Right ventricle myocardium inferior (tissue), 1 donor: ENCODE results near the gene RYR2. TPM values are rescaled to one million over a fixed set of nuclear protein-coding genes. Genes with fewer than 3 reads are reported as not detected.

Experiments used
- ATAC-seq: fragments of 200-7000 bp; cut with Tn5 transposase; one replicate; pipeline ENCODE4 v1.9.1; 2020; ENCODE audit warnings: mild to moderate bottlenecking, moderate library complexity
- DNase-seq: peaks from one replicate; pipeline ENCODE4 v3.0.0; 2021; ENCODE audit errors: missing footprints
- intact Hi-C: fragments of 100-400 bp; cut with DNase I; formaldehyde crosslinking; loops from one replicate; pipeline ENCODE4 v1.11.0; 2022
- total RNA-seq: library from RNA; stranded (reverse); fragmentation: NEBNext Ultra II Directional; extraction: Animal tissue kit (Norgen Biotek cat#: 25700); gene quantifications from one replicate; pipeline ENCODE4 v1.2.1, GENCODE V29; 2021
- donor health status: DM: no; HTN: yes; CAD: no; lungs with severe emphysema.

RYR2 gene
- total RNA-seq, 1 donor from 2014 or later = 694 TPM

- intact Hi-C loops = loop anchor here (5.0 kb wide), 1 partner anchor 206 kb away; no protein-coding TSS in a partner anchor
- DNase-seq (no peak), ATAC-seq (no peak)
These were observed 406.1 kb downstream of the RYR2 start for GRCh38 chr1:237448042-237448441.

GRCh38 chr1:237457573-237457972 is 415.6 kb downstream of the RYR2 start:
- intact Hi-C loops = no loop called here
- DNase-seq (no peak), ATAC-seq (peak; percentile 18)

DNA sequence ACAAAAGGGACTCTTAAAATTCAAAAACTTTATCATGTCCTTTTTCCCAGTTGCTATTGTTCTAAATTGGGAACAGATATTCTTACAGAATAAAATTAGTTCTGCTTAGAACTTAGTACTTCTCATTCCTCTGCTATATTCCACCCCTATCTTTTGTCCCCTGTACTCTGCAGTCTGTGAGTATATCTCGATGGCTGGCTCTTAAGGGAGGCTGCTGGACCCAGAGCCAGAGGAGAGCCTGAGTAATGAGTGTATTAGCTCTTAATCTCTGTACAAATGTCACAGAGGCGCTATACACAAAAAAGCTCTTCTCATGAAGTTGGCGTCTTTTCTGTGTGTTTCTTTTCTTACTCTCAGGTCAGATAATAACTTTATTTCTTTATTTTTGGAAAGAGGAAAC is 425.3 kb downstream of the RYR2 start:
- no peak for DNase-seq
- intact Hi-C loops = no loop called here
- peak; percentile 55 for ATAC-seq

GRCh38 chr1:237470712-237471338 is 428.8 kb downstream of the RYR2 start:
- DNase-seq (peak; percentile 71), ATAC-seq (peak; percentile 73)
- intact Hi-C loops = no loop called here

DNA sequence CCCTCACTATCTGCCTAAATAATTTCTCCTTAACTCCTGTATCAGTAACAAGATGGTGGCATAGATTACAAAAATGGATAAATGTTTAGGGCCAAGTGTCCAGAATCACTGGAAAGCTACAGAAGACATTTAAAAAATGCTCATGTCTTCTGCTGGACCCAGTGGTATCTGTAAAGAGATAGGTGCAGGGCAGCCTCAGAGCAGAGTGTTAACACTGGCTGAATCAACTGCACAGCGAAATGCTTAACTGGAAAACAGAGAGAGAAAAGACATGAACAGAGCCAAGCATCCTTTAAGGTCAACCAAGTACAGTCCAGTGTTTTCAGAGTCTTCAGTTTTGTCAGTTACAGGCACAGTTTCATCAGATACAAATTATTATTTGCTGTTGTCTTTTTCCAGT is 429.4 kb downstream of the RYR2 start:
- no peak for DNase-seq
- ATAC-seq = no peak
- intact Hi-C loops = no loop called here

GRCh38 chr1:237471956-237472355 is 430.0 kb downstream of the RYR2 start:
- ATAC-seq (no peak), DNase-seq (no peak)
- intact Hi-C loops = no loop called here

GRCh38 chr1:237473854-237474253 is 431.9 kb downstream of the RYR2 start:
- ATAC-seq = no peak
- intact Hi-C loops = no loop called here
- DNase-seq = no peak

DNA sequence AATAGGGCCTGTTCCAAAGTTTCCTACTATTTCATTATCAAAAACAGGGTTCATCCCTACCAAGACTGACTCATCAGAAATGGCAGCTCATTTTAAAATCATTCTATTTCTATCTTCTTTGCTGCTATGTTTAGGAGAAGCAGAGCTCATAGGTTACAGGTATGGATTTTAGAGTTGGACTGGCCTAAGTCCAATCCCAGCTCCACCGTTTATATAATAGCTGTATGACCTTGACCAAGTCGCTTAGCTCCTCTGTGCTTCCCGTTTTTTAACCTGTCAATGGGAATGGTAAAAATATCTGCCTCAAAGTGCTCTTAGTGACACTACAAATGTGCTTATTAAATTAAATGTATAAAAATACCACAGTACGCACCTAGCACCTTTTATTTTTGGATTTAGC is 436.1 kb downstream of the RYR2 start:
- DNase-seq (no peak), ATAC-seq (no peak)
- intact Hi-C loops = no loop called here

DNA sequence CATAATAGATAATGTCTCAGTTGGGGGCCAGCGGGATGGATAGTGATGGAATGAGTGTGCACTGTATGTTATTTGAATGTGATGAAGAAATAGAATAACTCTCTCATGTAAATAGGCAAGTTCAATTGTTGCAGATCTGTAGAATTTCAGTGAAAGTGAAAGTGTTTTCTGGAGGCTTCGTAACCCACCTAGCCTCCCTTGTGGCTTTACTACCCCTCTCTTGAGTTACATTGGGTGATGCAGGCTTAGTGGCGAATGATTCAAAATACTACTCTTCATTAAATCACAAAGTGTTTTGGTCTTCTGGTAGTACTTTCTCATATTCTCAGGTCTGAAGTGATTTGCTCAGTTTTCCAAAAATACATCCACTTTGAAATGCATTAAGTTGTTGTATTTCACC is 436.9 kb downstream of the RYR2 start:
- intact Hi-C loops = no loop called here
- DNase-seq = no peak
- no peak for ATAC-seq

GRCh38 chr1:237482777-237483176 is 440.8 kb downstream of the RYR2 start:
- ATAC-seq (no peak), DNase-seq (no peak)
- intact Hi-C loops = no loop called here

DNA sequence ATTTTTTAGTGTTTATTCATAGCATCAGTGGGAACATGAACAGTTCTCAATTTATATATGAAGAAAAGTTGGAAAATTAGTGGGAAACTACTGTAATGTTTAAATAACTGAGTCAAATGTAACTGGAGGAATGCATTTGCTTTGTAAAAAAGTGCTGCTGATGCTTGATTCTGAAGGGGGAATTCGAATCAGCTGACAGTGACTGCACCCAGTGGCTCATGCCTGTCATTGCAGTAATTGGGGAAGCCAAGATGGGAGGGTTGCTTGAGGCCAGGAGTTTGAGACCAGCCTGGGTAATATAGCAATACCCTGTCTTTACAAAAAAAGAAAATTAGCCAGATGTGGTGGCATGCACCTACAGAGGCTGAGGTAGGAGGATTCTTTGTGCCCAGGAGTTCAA is 450.4 kb downstream of the RYR2 start:
- no peak for ATAC-seq

DNA sequence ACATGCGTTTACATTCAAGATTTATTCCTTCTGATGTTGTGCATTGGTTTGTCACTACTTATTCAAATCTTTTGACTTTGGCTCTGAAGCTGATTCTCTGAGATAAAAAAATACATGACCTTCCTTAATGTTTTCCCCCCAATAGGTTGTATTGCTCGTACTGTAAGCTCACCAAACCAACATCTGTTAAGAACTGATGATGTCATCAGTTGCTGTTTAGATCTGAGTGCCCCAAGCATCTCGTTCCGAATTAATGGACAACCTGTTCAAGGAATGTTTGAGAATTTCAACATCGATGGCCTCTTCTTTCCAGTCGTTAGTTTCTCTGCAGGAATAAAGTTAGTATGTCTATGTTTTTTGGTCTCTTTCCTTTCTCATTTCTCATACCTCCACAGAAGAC is 458.6 kb downstream of the RYR2 start:
- intact Hi-C loops = no loop called here
- DNase-seq (no peak), ATAC-seq (no peak)

More for the DNA sequence above, 450.4 kb downstream of the RYR2 start:
- DNase-seq = no peak
- intact Hi-C loops = no loop called here

GRCh38 chr1:237503292-237503691 is 461.3 kb downstream of the RYR2 start:
- peak; percentile 20 for ATAC-seq
- intact Hi-C loops = no loop called here
- no peak for DNase-seq

DNA sequence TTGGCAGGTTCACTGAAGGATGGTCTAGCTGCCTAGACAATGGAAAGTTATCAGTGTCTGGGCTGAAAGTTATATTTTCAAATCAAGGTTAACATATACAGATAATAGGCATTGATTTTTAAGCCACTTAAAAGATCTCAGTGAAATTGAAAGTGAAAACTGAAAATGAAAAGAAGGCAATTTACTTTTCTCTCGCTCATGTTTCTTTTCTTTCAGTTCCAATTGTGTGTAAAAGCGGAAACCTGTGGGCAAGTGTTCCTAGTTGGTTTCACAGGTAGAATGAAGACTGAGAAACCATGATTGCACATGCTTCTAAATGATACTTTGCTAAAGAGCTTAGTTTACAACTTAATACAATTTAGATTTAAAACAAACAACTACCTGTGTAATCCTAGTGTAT is 465.0 kb downstream of the RYR2 start:
- ATAC-seq (no peak), DNase-seq (no peak)
- intact Hi-C loops = no loop called here

DNA sequence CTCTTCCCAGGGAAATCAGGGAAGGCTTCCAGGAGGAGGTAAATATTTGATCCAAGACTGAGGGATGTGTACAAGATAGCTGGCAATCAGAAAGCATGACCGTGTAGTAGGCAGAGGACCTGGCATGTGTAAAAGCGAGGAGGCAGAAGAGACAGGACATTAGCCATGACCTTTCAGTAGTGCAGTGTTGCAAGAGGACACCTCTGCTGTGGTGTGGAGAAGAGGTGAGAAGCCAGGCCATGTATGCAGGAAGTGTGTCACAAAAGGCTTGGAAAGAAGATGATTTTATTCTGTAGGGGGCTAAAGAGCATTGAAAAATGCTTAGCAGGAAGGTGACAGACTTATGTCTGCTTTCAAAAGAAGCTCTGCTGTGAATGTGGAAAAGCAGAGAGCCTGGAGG is 467.8 kb downstream of the RYR2 start:
- intact Hi-C loops = no loop called here
- DNase-seq (no peak), ATAC-seq (no peak)

GRCh38 chr1:237525102-237525501 is 483.1 kb downstream of the RYR2 start:
- ATAC-seq (no peak), DNase-seq (no peak)
- intact Hi-C loops = no loop called here

DNA sequence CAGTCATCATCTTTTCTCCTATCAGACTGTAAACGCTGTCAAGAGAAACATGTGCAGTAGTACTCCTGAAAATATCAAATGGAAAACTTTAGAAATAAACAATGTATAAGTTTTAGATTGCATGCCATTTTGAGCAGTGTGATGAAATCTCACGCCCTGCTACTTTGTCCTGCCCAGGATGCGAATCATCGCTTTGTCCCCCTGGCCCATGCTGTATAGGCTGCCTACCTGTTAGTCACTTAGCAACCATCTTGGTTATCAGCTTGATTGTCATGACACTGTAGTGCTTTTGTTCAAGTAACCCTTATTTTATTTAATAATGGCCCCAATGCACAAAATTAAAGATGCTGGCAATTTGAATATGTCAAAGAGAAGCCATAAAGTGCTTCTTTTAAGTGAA is 485.8 kb downstream of the RYR2 start:
- ATAC-seq = no peak
- intact Hi-C loops = no loop called here
- DNase-seq = no peak

GRCh38 chr1:237528545-237528944 is 486.6 kb downstream of the RYR2 start:
- no peak for DNase-seq
- no peak for ATAC-seq
- intact Hi-C loops = no loop called here

DNA sequence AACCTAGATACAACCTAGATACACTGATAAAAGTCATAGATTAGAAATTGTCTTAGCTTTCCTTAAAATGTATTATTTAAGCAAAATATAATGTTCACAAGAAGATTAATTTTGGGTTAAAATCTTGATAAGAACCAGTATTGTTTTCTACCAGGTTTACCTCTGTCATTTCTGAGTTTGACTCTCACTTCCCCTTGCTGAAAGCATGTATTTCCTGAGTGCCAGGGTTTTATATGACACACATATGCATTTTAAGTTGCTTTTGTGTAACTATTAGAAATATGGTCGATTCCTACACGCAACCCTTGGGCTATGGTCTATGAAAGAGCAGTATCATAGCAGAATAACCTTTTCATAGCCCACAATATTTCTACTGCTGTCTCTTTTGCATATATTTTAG is 497.1 kb downstream of the RYR2 start:
- ATAC-seq (no peak), DNase-seq (no peak)
- intact Hi-C loops = no loop called here

- DNase-seq (no peak), ATAC-seq (peak; percentile 18)
- intact Hi-C loops = no loop called here
These were observed 500.8 kb downstream of the RYR2 start for GRCh38 chr1:237542525-237543418.
